Breast epithelium (tissue), 4 donors: ENCODE results near the gene GUCY2D. TPM values are rescaled to one million over a fixed set of nuclear protein-coding genes. Genes with fewer than 3 reads are reported as not detected.

ENCODE experiments used
- DNase-seq, 2 donors: peaks; one replicate each; pipeline ENCODE4 v3.0.0-alpha.2; 2019; ENCODE audit warnings: low spot score in 2 of 2
- H3K27ac ChIP-seq, 2 donors: fragments of 200-600 bp; sonication (generic) in 1 of 2; one replicate each; pipeline ENCODE4 v1.5.1; 2016 to 2019; ENCODE audit warnings: mild to moderate bottlenecking in 1 of 2
- H3K27me3 ChIP-seq, 2 donors: fragments of 200-600 bp; sonication (generic) in 1 of 2; one replicate each; pipeline versions ENCODE4 v1.5.1 to v1.6.0; 2017 to 2019; ENCODE audit warnings: control low read depth in 1 of 2, mild to moderate bottlenecking in 1 of 2
- H3K36me3 ChIP-seq: fragments of 200-600 bp; one replicate; pipeline ENCODE4 v1.5.1; 2019
- H3K4me1 ChIP-seq, 2 donors: fragments of 200-600 bp; sonication (generic); one replicate each; pipeline ENCODE4 v1.5.1; 2016 to 2019; ENCODE audit warnings: control low read depth in 1 of 2
- H3K4me3 ChIP-seq, 3 donors: fragments of 200-600 bp; sonication (generic); 1 replicate in 2 of 3; 2 replicates in 1 of 3; pipeline ENCODE4 v1.5.1; 2016 to 2019; ENCODE audit warnings: mild to moderate bottlenecking in 3 of 3, moderate library complexity in 2 of 3
- H3K9me3 ChIP-seq, 2 donors: fragments of 200-600 bp; sonication (generic) in 1 of 2; one replicate each; pipeline ENCODE4 v1.5.1; 2016 to 2019; ENCODE audit warnings: control low read depth in 1 of 2
- CTCF ChIP-seq, 3 donors: fragments of 450-650 bp; IDR thresholded peaks; one replicate each; pipeline ENCODE4 v1.5.1; 2016 to 2017; ENCODE audit warnings: antibody characterized with exemption in 3 of 3, mild to moderate bottlenecking in 3 of 3, moderate library complexity in 3 of 3
- POLR2A ChIP-seq: fragments of 450-650 bp; IDR thresholded peaks from one replicate; pipeline ENCODE4 v1.6.1; 2016; ENCODE audit warnings: antibody characterized with exemption, mild to moderate bottlenecking, moderate library complexity
- POLR2AphosphoS5 ChIP-seq, 3 donors: sonication (generic); formaldehyde crosslinking; IDR thresholded peaks; one replicate each; pipeline ENCODE4 v1.6.1; 2017; ENCODE audit warnings: antibody characterized with exemption in 3 of 3
- intact Hi-C: fragments of 100-400 bp; cut with DNase I; formaldehyde crosslinking; loops from one replicate; pipeline ENCODE4 v1.15.1; 2023; ENCODE audit warnings: low total_unique reads
- total RNA-seq, 3 donors: library from RNA; depleted of rRNA; stranded (reverse); fragments of >200 nt; gene quantifications; one replicate each; pipeline ENCODE4 v1.1.0, GENCODE V29; 2016

Gene GUCY2D
- total RNA-seq, 3 donors from 2014 or later = 0.15 TPM; not detected in 2

- H3K4me1 ChIP-seq = no peaks in the 10 kb centered on the region
- no peak overlapping the region for H3K4me3 ChIP-seq
- no peak for DNase-seq
- intact Hi-C loops = loop anchor here (2.0 kb wide), 1 partner anchor 46 kb away; the partner anchor contains the start of gene KCNAB3
- H3K27me3 ChIP-seq = no peaks in the 10 kb centered on the region
- H3K9me3 ChIP-seq = peaks cover 5 to 18% of the 10 kb centered on the region in 2 donors
- no peaks in the 10 kb centered on the region for H3K36me3 ChIP-seq
- H3K27ac ChIP-seq = no peak overlapping the region
- TF ChIP-seq POLR2A (no peak), POLR2AphosphoS5 (IDR thresholded peaks at IDR 0.05) (no peak)
Measured at GRCh38 chr17:7974638-7975131, 27.7 kb upstream of the GUCY2D start.

GRCh38 chr17:7977039-7977438, 25.4 kb upstream of the GUCY2D start:
- DNase-seq = no peak
- TF ChIP-seq POLR2A = no peak
- no peak for TF ChIP-seq CTCF (IDR thresholded peaks at IDR 0.05)
- no peak for TF ChIP-seq POLR2AphosphoS5 (IDR thresholded peaks at IDR 0.05)
- intact Hi-C loops = no loop called here

DNA sequence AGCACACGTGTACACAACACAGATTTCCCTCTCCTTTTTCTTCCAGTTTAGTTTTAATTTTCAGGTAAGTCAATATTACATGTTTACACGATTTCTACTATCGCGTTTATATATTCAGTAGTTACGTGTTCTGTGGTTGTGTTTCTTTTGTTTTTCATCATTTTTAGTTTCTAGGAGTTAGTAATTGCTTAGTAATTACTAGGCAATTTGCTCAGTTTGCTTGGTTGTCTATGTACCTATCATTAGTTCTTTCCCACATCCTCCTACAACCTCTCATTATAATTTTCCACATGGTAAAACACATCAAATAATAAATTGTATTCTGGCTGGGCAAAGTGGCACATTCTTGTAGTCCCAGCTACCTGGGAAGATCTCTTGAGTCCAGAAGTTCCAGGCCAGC, 24.6 kb upstream of the GUCY2D start:
- DNase-seq = no peak
- peaks cover 5 to 18% of the 10 kb centered on the region in 2 donors for H3K9me3 ChIP-seq
- intact Hi-C loops = no loop called here
- H3K36me3 ChIP-seq = no peaks in the 10 kb centered on the region
- no peaks in the 10 kb centered on the region for H3K27me3 ChIP-seq
- TF ChIP-seq CTCF (IDR thresholded peaks at IDR 0.05) (no peak), POLR2AphosphoS5 (IDR thresholded peaks at IDR 0.05) (no peak), POLR2A (no peak)
- no peak overlapping the region for H3K4me3 ChIP-seq
- H3K27ac ChIP-seq = no peak overlapping the region
- H3K4me1 ChIP-seq = no peaks in the 10 kb centered on the region

More at GRCh38 chr17:7977039-7977438, 25.4 kb upstream of the GUCY2D start:
- no peak overlapping the region for H3K4me3 ChIP-seq
- H3K36me3 ChIP-seq = no peaks in the 10 kb centered on the region
- H3K4me1 ChIP-seq = no peaks in the 10 kb centered on the region
- H3K27me3 ChIP-seq = no peaks in the 10 kb centered on the region
- H3K27ac ChIP-seq = no peak overlapping the region
- H3K9me3 ChIP-seq = peaks cover 5 to 18% of the 10 kb centered on the region in 2 donors

DNA sequence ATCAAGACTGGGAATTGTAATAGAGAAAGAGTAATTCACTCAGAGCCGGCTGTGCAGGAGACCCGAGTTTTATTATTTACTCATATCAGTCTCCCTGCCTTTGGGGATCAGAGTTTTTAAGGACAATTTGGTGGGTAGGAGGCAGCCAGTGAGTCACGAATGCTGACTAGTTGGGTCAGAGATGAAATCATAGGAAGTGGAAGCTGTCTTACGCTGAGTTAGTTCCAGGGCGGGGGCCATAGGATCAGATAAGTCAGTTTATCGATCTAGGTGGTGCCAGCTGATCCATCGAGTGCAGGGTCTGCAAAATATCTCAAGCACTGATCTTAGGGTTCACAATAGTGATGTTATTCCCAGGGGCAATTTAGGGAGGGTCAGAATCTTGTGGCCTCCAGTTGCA, 20.2 kb upstream of the GUCY2D start:
- Histone ChIP-seq H3K36me3 (no peaks in the 10 kb centered on the region), H3K4me3 (no peak overlapping the region), H3K4me1 (no peaks in the 10 kb centered on the region), H3K9me3 (no peaks in the 10 kb centered on the region), H3K27ac (no peak overlapping the region), H3K27me3 (no peaks in the 10 kb centered on the region)
- DNase-seq = no peak
- TF ChIP-seq POLR2AphosphoS5 (IDR thresholded peaks at IDR 0.05) (no peak), CTCF (IDR thresholded peaks at IDR 0.05) (no peak), POLR2A (no peak)
- intact Hi-C loops = no loop called here

DNA sequence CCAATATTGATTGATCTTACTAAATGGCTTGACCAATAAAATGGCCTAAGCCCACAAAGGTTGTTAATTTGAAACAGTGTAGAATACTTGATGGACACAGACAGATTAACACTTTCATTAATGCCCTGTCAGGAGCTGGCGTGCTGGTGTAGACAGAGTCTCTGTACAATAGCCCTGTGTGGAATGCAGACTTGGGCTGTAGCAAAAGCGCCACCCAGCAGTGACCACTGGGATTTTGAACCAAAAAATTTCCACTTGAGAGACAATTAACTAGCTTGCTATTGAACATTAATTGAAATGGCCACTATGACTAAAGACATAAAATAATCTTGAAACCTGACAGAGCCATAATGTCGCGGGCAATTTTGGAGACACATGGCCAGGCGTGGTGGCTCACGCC, 19.7 kb upstream of the GUCY2D start:
- no peak for DNase-seq
- Histone ChIP-seq H3K36me3 (no peaks in the 10 kb centered on the region), H3K9me3 (no peaks in the 10 kb centered on the region), H3K4me1 (no peaks in the 10 kb centered on the region), H3K27me3 (no peaks in the 10 kb centered on the region), H3K27ac (no peak overlapping the region), H3K4me3 (no peak overlapping the region)
- intact Hi-C loops = no loop called here
- TF ChIP-seq CTCF (IDR thresholded peaks at IDR 0.05) (no peak), POLR2AphosphoS5 (IDR thresholded peaks at IDR 0.05) (no peak), POLR2A (no peak)

DNA sequence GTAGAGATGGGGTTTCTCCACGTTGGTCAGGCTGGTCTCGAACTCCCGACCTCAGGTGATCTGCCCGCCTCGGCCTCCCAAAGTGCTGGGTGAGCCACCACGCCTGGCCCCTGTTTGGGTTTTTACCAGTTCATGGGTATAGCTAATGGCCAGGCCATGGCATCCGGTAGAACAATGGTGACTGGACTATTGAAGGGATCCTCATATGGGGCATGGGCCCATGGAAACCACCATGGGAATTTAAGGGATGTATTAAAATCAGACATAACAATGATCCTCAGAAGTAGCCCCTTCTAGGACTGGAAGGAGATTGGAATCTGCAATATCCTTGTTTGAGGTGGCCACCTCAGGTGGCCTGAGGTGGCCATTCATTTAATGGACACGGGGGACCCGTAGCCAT, 17.5 kb upstream of the GUCY2D start:
- H3K27ac ChIP-seq = no peak overlapping the region

More for the DNA sequence above, 17.5 kb upstream of the GUCY2D start:
- H3K4me1 ChIP-seq = no peaks in the 10 kb centered on the region
- no peaks in the 10 kb centered on the region for H3K9me3 ChIP-seq
- intact Hi-C loops = no loop called here
- H3K4me3 ChIP-seq = no peak overlapping the region
- no peaks in the 10 kb centered on the region for H3K27me3 ChIP-seq
- DNase-seq = no peak
- TF ChIP-seq POLR2AphosphoS5 (IDR thresholded peaks at IDR 0.05) = no peak
- TF ChIP-seq POLR2A = no peak
- TF ChIP-seq CTCF (IDR thresholded peaks at IDR 0.05) = no peak
- no peaks in the 10 kb centered on the region for H3K36me3 ChIP-seq
